Neural crest cell (in vitro differentiated cells): ENCODE data around the gene PSAPL1. TPM values are rescaled to one million over a fixed set of nuclear protein-coding genes. Genes with fewer than 3 reads are reported as not detected.

Source experiments
- DNase-seq: peaks from one replicate; pipeline ENCODE4 v3.0.0; 2021; ENCODE audit warnings: low read depth, mixed read lengths, low spot score
- H3K27ac Mint-ChIP-seq: one replicate; pipeline ENCODE4 v1.8.0; 2021; ENCODE audit warnings: mild to moderate bottlenecking, mixed read lengths; ENCODE audit not compliant: unreplicated experiment
- H3K27me3 Mint-ChIP-seq: 2 replicates; pipeline ENCODE4 v1.8.0; 2021; ENCODE audit warnings: low read depth, mild to moderate bottlenecking, mixed read lengths
- H3K36me3 Mint-ChIP-seq: 2 replicates; pipeline ENCODE4 v1.8.0; 2021; ENCODE audit warnings: low read depth, mild to moderate bottlenecking, mixed read lengths
- H3K4me1 Mint-ChIP-seq: 2 replicates; pipeline ENCODE4 v1.8.0; 2021; ENCODE audit warnings: mixed read lengths
- H3K4me3 Mint-ChIP-seq: one replicate; pipeline ENCODE4 v1.8.0; 2021; ENCODE audit warnings: mild to moderate bottlenecking, mixed read lengths
- H3K9me3 Mint-ChIP-seq: 2 replicates; pipeline ENCODE4 v1.8.0; 2021; ENCODE audit warnings: mixed read lengths
- CTCF ChIP-seq: fragments of 200-600 bp; sonication (generic); conservative IDR thresholded peaks from 2 replicates; pipeline ENCODE4 v1.5.0; 2021; ENCODE audit warnings: antibody characterized with exemption, mild to moderate bottlenecking
- total RNA-seq: library from RNA; stranded (reverse); gene quantifications from 2 replicates; pipeline ENCODE4 v1.2.1, GENCODE V29; 2021

The PSAPL1 gene
- total RNA-seq, 1 donor from 2014 or later, result not detected

GRCh38 chr4:7418131-7418943, 16.4 kb downstream of the PSAPL1 start:
- no peak overlapping the region for H3K27ac Mint-ChIP-seq
- H3K4me3 Mint-ChIP-seq, result no peak overlapping the region
- peaks cover 5% of the 10 kb centered on the region for H3K27me3 Mint-ChIP-seq
- TF ChIP-seq CTCF, result no peak
- peaks cover 4% of the 10 kb centered on the region for H3K9me3 Mint-ChIP-seq
- no peaks in the 10 kb centered on the region for H3K4me1 Mint-ChIP-seq
- no peak for DNase-seq
- no peaks in the 10 kb centered on the region for H3K36me3 Mint-ChIP-seq

DNA sequence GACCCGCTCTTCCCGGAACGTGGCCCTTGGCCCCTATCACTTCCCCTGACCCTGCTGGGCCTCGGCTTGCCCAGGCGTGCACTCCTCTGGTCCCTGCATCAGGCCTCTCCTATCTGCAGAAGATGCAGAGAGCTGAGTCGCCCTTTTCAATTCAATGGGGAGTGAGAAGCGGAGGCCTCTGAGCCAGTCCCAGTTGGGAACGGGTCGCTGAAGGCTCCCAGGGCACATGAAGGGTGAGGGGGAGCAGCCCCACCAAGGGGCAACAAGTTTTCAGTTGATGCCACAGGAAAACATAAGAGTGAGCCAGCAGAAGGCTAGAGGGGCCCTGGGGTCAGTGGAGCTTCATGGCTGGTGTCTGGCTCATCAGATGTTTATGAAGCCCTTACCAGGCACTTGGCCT, 17.1 kb downstream of the PSAPL1 start:
- peaks cover 5% of the 10 kb centered on the region for H3K27me3 Mint-ChIP-seq
- H3K9me3 Mint-ChIP-seq, result peaks cover 4% of the 10 kb centered on the region
- no peaks in the 10 kb centered on the region for H3K4me1 Mint-ChIP-seq
- no peaks in the 10 kb centered on the region for H3K36me3 Mint-ChIP-seq
- TF ChIP-seq CTCF, result no peak
- DNase-seq, result no peak
- H3K4me3 Mint-ChIP-seq, result no peak overlapping the region
- H3K27ac Mint-ChIP-seq, result no peak overlapping the region

GRCh38 chr4:7416745-7417432, 17.8 kb downstream of the PSAPL1 start:
- Mint-ChIP-seq H3K4me3 (no peak overlapping the region), H3K27me3 (peaks cover 5% of the 10 kb centered on the region), H3K36me3 (no peaks in the 10 kb centered on the region), H3K4me1 (no peaks in the 10 kb centered on the region), H3K9me3 (peaks cover 4% of the 10 kb centered on the region), H3K27ac (no peak overlapping the region)
- TF ChIP-seq CTCF, result no peak
- DNase-seq, result no peak

- no peak for DNase-seq
Observed at GRCh38 chr4:7415927-7416686, 18.6 kb downstream of the PSAPL1 start.

More at GRCh38 chr4:7415927-7416686, 18.6 kb downstream of the PSAPL1 start:
- no peak overlapping the region for H3K27ac Mint-ChIP-seq
- H3K36me3 Mint-ChIP-seq, result no peaks in the 10 kb centered on the region
- no peaks in the 10 kb centered on the region for H3K4me1 Mint-ChIP-seq
- peaks cover 8% of the 10 kb centered on the region for H3K27me3 Mint-ChIP-seq
- H3K9me3 Mint-ChIP-seq, result peaks cover 4% of the 10 kb centered on the region
- H3K4me3 Mint-ChIP-seq, result no peak overlapping the region
- TF ChIP-seq CTCF, result no peak
